ENCODE data around the gene TMEM132A. TPM values are rescaled to one million over a fixed set of nuclear protein-coding genes. Genes with fewer than 3 reads are reported as not detected.

TMEM132A gene
- total RNA-seq, 1 donor from 2014 or later = 4.9 TPM

GRCh38 chr11:60948250-60948649 lies 24.0 kb downstream of the TMEM132A start:
- intact Hi-C loops (cut with DNase I) = no loop called here
- DNase-seq (ENCODE audit: low spot score) = no peak

GRCh38 chr11:60950024-60950423 lies 25.8 kb downstream of the TMEM132A start:
- intact Hi-C loops (cut with DNase I) = no loop called here
- DNase-seq (ENCODE audit: low spot score) = no peak

GRCh38 chr11:60950933-60951605 lies 26.8 kb downstream of the TMEM132A start:
- intact Hi-C loops (cut with DNase I) = no loop called here
- DNase-seq (ENCODE audit: low spot score) = no peak

GRCh38 chr11:60951606-60951903 lies 27.3 kb downstream of the TMEM132A start:
- DNase-seq (ENCODE audit: low spot score) = no peak
- intact Hi-C loops (cut with DNase I) = no loop called here

- peak; percentile 94 for DNase-seq (ENCODE audit: low spot score)
- intact Hi-C loops (cut with DNase I) = no loop called here
These were observed 27.9 kb downstream of the TMEM132A start, which contains the start of gene SLC15A3 for GRCh38 chr11:60951904-60952741. TSS of gene SLC15A3 (minus strand) at chr11:60952176. CDS start at chr11:60951551, 625 bp downstream.

GRCh38 chr11:60952742-60953170 lies 28.5 kb downstream of the TMEM132A start:
- DNase-seq (ENCODE audit: low spot score) = no peak
- intact Hi-C loops (cut with DNase I) = no loop called here

GRCh38 chr11:60953781-60954180 lies 29.5 kb downstream of the TMEM132A start:
- DNase-seq (ENCODE audit: low spot score) = no peak
- intact Hi-C loops (cut with DNase I) = no loop called here

- intact Hi-C loops (cut with DNase I) = no loop called here
- DNase-seq (ENCODE audit: low spot score) = no peak
These were observed 30.2 kb downstream of the TMEM132A start for GRCh38 chr11:60954421-60954820.

GRCh38 chr11:60955571-60955970 lies 31.3 kb downstream of the TMEM132A start:
- intact Hi-C loops (cut with DNase I) = no loop called here

GRCh38 chr11:60957188-60957587 lies 32.9 kb downstream of the TMEM132A start:
- DNase-seq (ENCODE audit: low spot score) = no peak
- intact Hi-C loops (cut with DNase I) = no loop called here

More at GRCh38 chr11:60955571-60955970, 31.3 kb downstream of the TMEM132A start:
- DNase-seq (ENCODE audit: low spot score) = no peak

GRCh38 chr11:60959431-60959830 lies 35.2 kb downstream of the TMEM132A start:
- no peak for DNase-seq (ENCODE audit: low spot score)
- intact Hi-C loops (cut with DNase I) = no loop called here

GRCh38 chr11:60960405-60960804 lies 36.1 kb downstream of the TMEM132A start:
- intact Hi-C loops (cut with DNase I) = no loop called here
- DNase-seq (ENCODE audit: low spot score) = no peak

GRCh38 chr11:60964801-60965200 lies 40.5 kb downstream of the TMEM132A start:
- DNase-seq (ENCODE audit: low spot score) = no peak
- intact Hi-C loops (cut with DNase I) = no loop called here

- intact Hi-C loops (cut with DNase I) = no loop called here
- no peak for DNase-seq (ENCODE audit: low spot score)
These were observed 42.6 kb downstream of the TMEM132A start for GRCh38 chr11:60966890-60967289.

- intact Hi-C loops (cut with DNase I) = no loop called here
- no peak for DNase-seq (ENCODE audit: low spot score)
These were observed 44.0 kb downstream of the TMEM132A start for GRCh38 chr11:60968223-60968622.

GRCh38 chr11:60970369-60970774 lies 46.1 kb downstream of the TMEM132A start:
- DNase-seq (ENCODE audit: low spot score) = peak; percentile 86
- intact Hi-C loops (cut with DNase I) = loop anchor here (2.0 kb wide), 1 partner anchor 158 kb away; no protein-coding TSS in a partner anchor

GRCh38 chr11:60970890-60971289 lies 46.6 kb downstream of the TMEM132A start:
- no peak for DNase-seq (ENCODE audit: low spot score)
- intact Hi-C loops (cut with DNase I) = loop anchor here (2.0 kb wide), 1 partner anchor 158 kb away; no protein-coding TSS in a partner anchor

- no peak for DNase-seq (ENCODE audit: low spot score)
- intact Hi-C loops (cut with DNase I) = loop anchor here (2.0 kb wide), 1 partner anchor 157 kb away; no protein-coding TSS in a partner anchor
These were observed 47.3 kb downstream of the TMEM132A start, which contains the start of gene CD6 for GRCh38 chr11:60971520-60971919. TSS of gene CD6 (plus strand) at chr11:60971680. CDS start at chr11:60971866, 186 bp downstream.

- intact Hi-C loops (cut with DNase I) = no loop called here
- DNase-seq (ENCODE audit: low spot score) = no peak
These were observed 48.1 kb downstream of the TMEM132A start for GRCh38 chr11:60972182-60973030.

- intact Hi-C loops (cut with DNase I) = no loop called here
- no peak for DNase-seq (ENCODE audit: low spot score)
These were observed 49.4 kb downstream of the TMEM132A start for GRCh38 chr11:60973699-60974098.
